Measurements from ENCODE around the gene REL.
"Not testable (repeated sequence)": the region's sequence is repeated elsewhere in the genome, so short reads cannot be mapped to it uniquely, and the experiment has no call there.

REL gene

GRCh38 chr2:60925994-60926740 lies 44.8 kb downstream of the REL start:
- no peak for DNase-seq (ENCODE audit: low spot score)

- no peak for DNase-seq (ENCODE audit: low spot score)
Observed at GRCh38 chr2:60926741-60927552, 45.6 kb downstream of the REL start.

GRCh38 chr2:60932061-60932460 lies 50.7 kb downstream of the REL start:
- DNase-seq (ENCODE audit: low spot score) = not testable (repeated sequence)

GRCh38 chr2:60932954-60933353 lies 51.6 kb downstream of the REL start:
- DNase-seq (ENCODE audit: low spot score) = no peak

GRCh38 chr2:60934165-60934722 lies 52.9 kb downstream of the REL start:
- DNase-seq (ENCODE audit: low spot score) = no peak

GRCh38 chr2:60936757-60937156 lies 55.4 kb downstream of the REL start:
- no peak for DNase-seq (ENCODE audit: low spot score)

GRCh38 chr2:60938301-60938700 lies 56.9 kb downstream of the REL start:
- no peak for DNase-seq (ENCODE audit: low spot score)

- no peak for DNase-seq (ENCODE audit: low spot score)
Observed at GRCh38 chr2:60939622-60940021, 58.2 kb downstream of the REL start.

GRCh38 chr2:60945341-60945740 lies 64.0 kb downstream of the REL start:
- no peak for DNase-seq (ENCODE audit: low spot score)

- DNase-seq (ENCODE audit: low spot score) = no peak
Observed at GRCh38 chr2:60947056-60947455, 65.7 kb downstream of the REL start.

GRCh38 chr2:60948161-60948560 lies 66.8 kb downstream of the REL start:
- no peak for DNase-seq (ENCODE audit: low spot score)

GRCh38 chr2:60948926-60949579 lies 67.7 kb downstream of the REL start:
- no peak for DNase-seq (ENCODE audit: low spot score)

- DNase-seq (ENCODE audit: low spot score) = no peak
Observed at GRCh38 chr2:60954139-60954538, 72.8 kb downstream of the REL start.

GRCh38 chr2:60957224-60957623 lies 75.8 kb downstream of the REL start:
- no peak for DNase-seq (ENCODE audit: low spot score)

- DNase-seq (ENCODE audit: low spot score) = no peak
Observed at GRCh38 chr2:60957643-60958042, 76.3 kb downstream of the REL start.

- DNase-seq (ENCODE audit: low spot score) = no peak
Observed at GRCh38 chr2:60958361-60958760, 77.0 kb downstream of the REL start.

GRCh38 chr2:60958800-60959199 lies 77.4 kb downstream of the REL start:
- DNase-seq (ENCODE audit: low spot score) = no peak

- no peak for DNase-seq (ENCODE audit: low spot score)
Observed at GRCh38 chr2:60959501-60959900, 78.1 kb downstream of the REL start.

GRCh38 chr2:60960706-60961105 lies 79.3 kb downstream of the REL start:
- DNase-seq (ENCODE audit: low spot score) = no peak

GRCh38 chr2:60961457-60961856 lies 80.1 kb downstream of the REL start:
- no peak for DNase-seq (ENCODE audit: low spot score)

GRCh38 chr2:60962528-60962927 lies 81.2 kb downstream of the REL start:
- DNase-seq (ENCODE audit: low spot score) = no peak

- DNase-seq (ENCODE audit: low spot score) = no peak
Observed at GRCh38 chr2:60963190-60963589, 81.8 kb downstream of the REL start.

All from putamen (tissue), 1 donor.